Spleen (tissue), 11 donors: ENCODE measurements around the gene GPR31. TPM values are rescaled to one million over a fixed set of nuclear protein-coding genes. Genes with fewer than 3 reads are reported as not detected.

Experiments used
- DNase-seq: peaks from one replicate; pipeline ENCODE4 v3.0.0-alpha.2; 2020
- H3K27ac ChIP-seq, 8 donors: fragments of 200-600 bp; sonication (generic) in 7 of 8; 1 replicate in 4 of 8; 2 replicates in 4 of 8; pipeline versions ENCODE4 v1.5.0 to v1.8.0; 2016 to 2021; ENCODE audit warnings: inconsistent platforms in 4 of 8, mild to moderate bottlenecking in 4 of 8, moderate library complexity in 1 of 8
- H3K27me3 ChIP-seq, 7 donors: fragments of 200-600 bp; sonication (generic) in 6 of 7; replicated peaks in 1 of 7; 1 replicate in 4 of 7; 2 replicates in 3 of 7; pipeline versions ENCODE4 v1.5.0 to v1.8.0; 2016 to 2021; ENCODE audit warnings: inconsistent platforms in 3 of 7, mild to moderate bottlenecking in 1 of 7
- H3K36me3 ChIP-seq, 6 donors: fragments of 200-600 bp; sonication (generic) in 5 of 6; 1 replicate in 4 of 6; 2 replicates in 2 of 6; pipeline versions ENCODE4 v1.5.0 to v1.8.0; 2016 to 2021; ENCODE audit warnings: inconsistent platforms in 2 of 6
- H3K4me1 ChIP-seq, 6 donors: fragments of 200-600 bp; sonication (generic) in 5 of 6; 1 replicate in 3 of 6; 2 replicates in 3 of 6; pipeline versions ENCODE4 v1.5.0 to v1.8.0; 2016 to 2021; ENCODE audit warnings: inconsistent platforms in 3 of 6
- H3K4me3 ChIP-seq, 8 donors: fragments of 200-600 bp; sonication (generic) in 7 of 8; 1 replicate in 4 of 8; 2 replicates in 4 of 8; pipeline versions ENCODE4 v1.5.0 to v1.8.0; 2016 to 2021; ENCODE audit warnings: inconsistent platforms in 4 of 8, mild to moderate bottlenecking in 4 of 8, moderate library complexity in 2 of 8
- H3K9me3 ChIP-seq, 8 donors: fragments of 200-600 bp; sonication (generic) in 7 of 8; 1 replicate in 4 of 8; 2 replicates in 4 of 8; pipeline versions ENCODE4 v1.5.0 to v1.8.0; 2016 to 2021; ENCODE audit warnings: inconsistent platforms in 4 of 8
- POLR2A ChIP-seq, 3 donors: fragments of 450-650 bp; IDR thresholded peaks; one replicate each; pipeline ENCODE4 v1.5.1; 2017; ENCODE audit warnings: antibody characterized with exemption in 3 of 3, mild to moderate bottlenecking in 1 of 3
- POLR2AphosphoS5 ChIP-seq, 3 donors: sonication (generic); formaldehyde crosslinking; IDR thresholded peaks; one replicate each; pipeline ENCODE4 v1.5.1; 2017; ENCODE audit warnings: antibody characterized with exemption in 3 of 3
- WGBS, 5 donors: extraction: QIAGEN DNeasy Blood & Tissue Kit in 3 of 5; methylation state at CpG; one replicate each; pipeline versions ENCODE4 v1.1.5 to v1.1.7; 2013 to 2018; 5-methylcytosine and 5-hydroxymethylcytosine counted together
- intact Hi-C: fragments of 100-400 bp; cut with DNase I; formaldehyde crosslinking; loops from one replicate; pipeline ENCODE4 v1.15.0; 2023; ENCODE audit warnings: low total_unique reads
- polyA plus RNA-seq, 3 donors: library from polyadenylated mRNA; stranded (reverse); fragments of 200-250 nt; gene quantifications; one replicate each; pipeline ENCODE4 v1.2.1, GENCODE V29; 2013
- total RNA-seq, 7 donors: library from RNA; depleted of rRNA in 3 of 7; stranded (reverse); fragments of >200 nt in 3 of 7; fragmentation: NEBNext Ultra II Directional in 4 of 7; extraction: Animal tissue kit (Norgen Biotek cat#: 25700) in 4 of 7; gene quantifications; one replicate each; pipeline versions ENCODE4 v1.1.0 to v1.2.1, GENCODE V29; 2016 to 2021
- TF ChIP-seq, protein P1 (sequence below), 11 experiments: fragments of 200-600 bp in 7 of 11; fragments of 450-650 bp in 4 of 11; sonication (generic) in 4 of 11; IDR thresholded peaks in 8 of 11; conservative IDR thresholded peaks in 3 of 11; 1 replicate in 7 of 11; 2 replicates in 4 of 11; pipeline versions ENCODE4 v1.4.0 to v1.8.0; 2016 to 2021; ENCODE audit warnings: antibody characterized with exemption in 11 of 11, inconsistent platforms in 4 of 11, mild to moderate bottlenecking in 1 of 11
- donor health status: healthy with polysubstance abuse.
- donor health status: DM: no; HTN: no; CAD: no; lungs with moderate emphysema.
- donor health status: DM: no; HTN: no; CAD: no.
- donor health status: Bipolar disorder and iron deficiency.
- donor health status: healthy.
- donor health status: DM: no; HTN: no; CAD: no.
- donor health status: DM: yes; HTN: yes; CAD: no.

GPR31 gene
- total and polyA plus RNA-seq, 10 donors = 0.24 to 1.0 (median 0.94) TPM; not detected in 7

DNA sequence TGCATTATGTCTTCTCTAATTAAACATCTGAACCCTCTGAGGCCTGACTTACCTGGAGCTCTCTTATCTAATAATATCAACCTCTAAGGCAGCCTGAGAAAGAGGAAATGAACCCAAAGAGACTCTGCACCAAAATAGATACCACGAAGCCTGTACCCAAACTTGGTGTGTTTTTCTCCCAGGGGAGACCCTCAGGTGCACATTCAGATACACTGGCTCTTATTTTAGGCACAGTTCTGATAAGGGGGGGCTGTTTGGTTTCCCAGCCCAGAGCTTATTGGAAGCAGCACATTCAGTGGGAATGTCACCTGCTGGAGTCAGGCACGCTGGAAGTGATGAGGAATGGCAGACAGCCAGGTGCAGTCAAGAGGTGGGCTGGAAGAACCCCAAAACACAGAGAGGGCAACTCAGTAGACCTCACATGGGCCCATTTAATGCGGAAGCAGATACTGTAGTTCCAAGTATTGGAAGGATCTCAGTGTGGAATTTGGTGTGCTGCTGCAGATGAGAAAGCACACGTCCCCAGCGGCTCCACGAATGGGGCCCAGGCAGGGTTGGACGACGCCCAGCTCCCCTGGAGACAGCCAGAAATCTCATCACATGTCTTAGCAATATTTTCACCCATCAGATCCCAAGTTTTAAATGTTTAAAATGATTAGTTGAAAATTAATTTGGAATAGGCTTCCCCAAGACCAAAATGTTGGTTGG, 44.6 kb downstream of the GPR31 start:
- Histone ChIP-seq H3K4me1 (peaks cover 0 to 88% (median 43%) of the 10 kb centered on the region in 6 donors), H3K36me3 (no peaks in the 10 kb centered on the region), H3K27me3 (no peaks in the 10 kb centered on the region), H3K4me3 (peak overlapping the region in 5 of 8 donors; percentile 17 to 62 (median 25)), H3K27ac (peak overlapping the region; percentile 57 to 92 (median 83)), H3K9me3 (no peaks in the 10 kb centered on the region)
- peak in 1 of 3 donors; percentile 1 for TF ChIP-seq POLR2A (IDR thresholded peaks at IDR 0.05)
- TF ChIP-seq, protein P1, sequence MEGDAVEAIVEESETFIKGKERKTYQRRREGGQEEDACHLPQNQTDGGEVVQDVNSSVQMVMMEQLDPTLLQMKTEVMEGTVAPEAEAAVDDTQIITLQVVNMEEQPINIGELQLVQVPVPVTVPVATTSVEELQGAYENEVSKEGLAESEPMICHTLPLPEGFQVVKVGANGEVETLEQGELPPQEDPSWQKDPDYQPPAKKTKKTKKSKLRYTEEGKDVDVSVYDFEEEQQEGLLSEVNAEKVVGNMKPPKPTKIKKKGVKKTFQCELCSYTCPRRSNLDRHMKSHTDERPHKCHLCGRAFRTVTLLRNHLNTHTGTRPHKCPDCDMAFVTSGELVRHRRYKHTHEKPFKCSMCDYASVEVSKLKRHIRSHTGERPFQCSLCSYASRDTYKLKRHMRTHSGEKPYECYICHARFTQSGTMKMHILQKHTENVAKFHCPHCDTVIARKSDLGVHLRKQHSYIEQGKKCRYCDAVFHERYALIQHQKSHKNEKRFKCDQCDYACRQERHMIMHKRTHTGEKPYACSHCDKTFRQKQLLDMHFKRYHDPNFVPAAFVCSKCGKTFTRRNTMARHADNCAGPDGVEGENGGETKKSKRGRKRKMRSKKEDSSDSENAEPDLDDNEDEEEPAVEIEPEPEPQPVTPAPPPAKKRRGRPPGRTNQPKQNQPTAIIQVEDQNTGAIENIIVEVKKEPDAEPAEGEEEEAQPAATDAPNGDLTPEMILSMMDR (IDR thresholded peaks at IDR 0.05 in 8 of 11, conservative IDR thresholded peaks at IDR 0.05 in 3 of 11) = no peak
- TF ChIP-seq POLR2AphosphoS5 (IDR thresholded peaks at IDR 0.05) = peak in 2 of 3 donors; percentile 2 to 59
- 54 to 64% (median 60%) methylated on average over 8 of the region's 8 CpGs for WGBS, 5 donors
- intact Hi-C loops = no loop called here
- DNase-seq = no peak

DNA sequence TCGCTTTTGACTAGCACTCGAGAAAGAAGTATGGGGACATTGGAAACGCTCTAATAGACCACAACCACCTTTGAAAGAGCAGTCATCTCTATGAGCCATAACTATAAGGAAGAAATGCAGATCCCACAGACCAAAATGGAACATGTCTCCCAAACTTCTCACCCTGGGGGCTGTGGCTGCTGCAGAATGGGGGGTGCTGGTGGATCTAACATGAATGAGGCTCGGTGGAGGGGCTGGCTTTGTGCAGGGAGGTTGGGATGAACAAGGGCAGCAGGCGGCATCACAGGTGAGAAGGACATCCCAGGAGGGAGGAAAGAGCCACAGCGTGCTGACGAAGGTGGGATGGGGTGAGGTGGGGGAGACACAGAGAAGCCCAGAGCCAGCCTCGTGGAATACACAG, 45.4 kb downstream of the GPR31 start:
- no peaks in the 10 kb centered on the region for H3K36me3 ChIP-seq
- WGBS, 5 donors = 67 to 79% (median 73%) methylated on average over 8 of the region's 8 CpGs
- peak; percentile 80 for DNase-seq
- H3K27me3 ChIP-seq = no peaks in the 10 kb centered on the region
- H3K9me3 ChIP-seq = no peaks in the 10 kb centered on the region
- peak overlapping the region in 6 of 8 donors; percentile 7 to 62 (median 24) for H3K4me3 ChIP-seq
- TF ChIP-seq POLR2AphosphoS5 (IDR thresholded peaks at IDR 0.05) = peak in 1 of 3 donors; percentile 24
- TF ChIP-seq POLR2A (IDR thresholded peaks at IDR 0.05) = no peak
- TF ChIP-seq, protein P1 (IDR thresholded peaks at IDR 0.05 in 8 of 11, conservative IDR thresholded peaks at IDR 0.05 in 3 of 11) = no peak
- peak overlapping the region; percentile 57 to 92 (median 82) for H3K27ac ChIP-seq
- intact Hi-C loops = no loop called here
- H3K4me1 ChIP-seq = peaks cover 0 to 81% (median 39%) of the 10 kb centered on the region in 6 donors

DNA sequence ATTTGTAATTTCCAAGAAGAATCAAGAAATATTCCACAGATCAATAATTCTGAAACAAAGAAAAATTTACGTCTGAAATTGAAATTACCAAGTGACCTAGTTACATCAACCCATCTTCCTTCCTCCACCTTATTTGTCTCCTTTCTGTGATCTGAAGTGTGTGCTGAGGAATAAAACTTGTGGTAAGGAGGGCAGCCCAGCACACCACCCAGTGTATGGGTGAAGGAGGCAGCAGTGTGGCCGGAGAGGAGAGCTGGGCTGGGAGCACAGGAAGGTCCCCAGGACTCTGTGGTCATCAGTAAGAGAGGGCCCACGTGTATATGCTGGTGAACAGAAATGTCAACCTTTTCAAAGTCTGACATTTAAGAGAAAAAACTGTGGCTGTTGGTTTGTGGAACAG, 46.2 kb downstream of the GPR31 start:
- WGBS, 5 donors = 48 to 60% (median 52%) methylated on average over 3 of the region's 3 CpGs
- Histone ChIP-seq H3K36me3 (no peaks in the 10 kb centered on the region), H3K4me1 (peaks cover 0 to 75% (median 37%) of the 10 kb centered on the region in 6 donors), H3K27ac (peak overlapping the region; percentile 60 to 92 (median 82)), H3K4me3 (peak overlapping the region in 6 of 8 donors; percentile 10 to 62 (median 24)), H3K9me3 (no peaks in the 10 kb centered on the region), H3K27me3 (no peaks in the 10 kb centered on the region)
- intact Hi-C loops = no loop called here
- no peak for DNase-seq
- TF ChIP-seq POLR2AphosphoS5 (IDR thresholded peaks at IDR 0.05) (peak in 2 of 3 donors; percentile 56 to 76), POLR2A (IDR thresholded peaks at IDR 0.05) (no peak)

DNA sequence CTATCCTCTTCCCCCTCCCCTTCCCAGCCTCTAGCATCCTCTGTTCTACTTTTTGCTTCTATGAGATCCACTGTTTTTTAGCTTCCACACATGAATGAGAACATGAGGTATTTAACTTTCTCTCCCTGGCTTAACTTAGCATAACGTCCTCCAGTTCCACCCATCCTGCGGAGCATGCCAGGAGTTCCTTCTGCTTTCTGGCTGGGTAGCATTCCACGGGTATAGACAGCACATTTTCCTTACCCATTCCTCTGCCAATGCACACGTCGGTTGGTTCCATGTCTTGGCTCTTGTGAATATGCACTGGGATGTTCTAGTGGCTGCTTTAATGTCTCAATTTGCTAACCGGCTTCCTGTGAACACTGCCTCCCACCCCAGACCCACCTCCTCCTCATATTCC, 48.1 kb downstream of the GPR31 start:
- intact Hi-C loops = no loop called here
- H3K9me3 ChIP-seq = no peaks in the 10 kb centered on the region
- H3K36me3 ChIP-seq = no peaks in the 10 kb centered on the region
- no peak overlapping the region for H3K4me3 ChIP-seq
- TF ChIP-seq POLR2A (IDR thresholded peaks at IDR 0.05) (no peak), POLR2AphosphoS5 (IDR thresholded peaks at IDR 0.05) (no peak)
- TF ChIP-seq, protein P1 (IDR thresholded peaks at IDR 0.05 in 8 of 11, conservative IDR thresholded peaks at IDR 0.05 in 3 of 11) = no peak
- peak overlapping the region in 2 of 8 donors; percentile 83 to 91 for H3K27ac ChIP-seq
- peaks cover 0 to 56% (median 21%) of the 10 kb centered on the region in 6 donors for H3K4me1 ChIP-seq
- no peaks in the 10 kb centered on the region for H3K27me3 ChIP-seq
- DNase-seq = no peak
- WGBS, 5 donors = 72 to 85% (median 77%) methylated on average over 6 of the region's 6 CpGs
